Measurements from ENCODE around the gene ENTPD6.

The ENTPD6 gene

DNA sequence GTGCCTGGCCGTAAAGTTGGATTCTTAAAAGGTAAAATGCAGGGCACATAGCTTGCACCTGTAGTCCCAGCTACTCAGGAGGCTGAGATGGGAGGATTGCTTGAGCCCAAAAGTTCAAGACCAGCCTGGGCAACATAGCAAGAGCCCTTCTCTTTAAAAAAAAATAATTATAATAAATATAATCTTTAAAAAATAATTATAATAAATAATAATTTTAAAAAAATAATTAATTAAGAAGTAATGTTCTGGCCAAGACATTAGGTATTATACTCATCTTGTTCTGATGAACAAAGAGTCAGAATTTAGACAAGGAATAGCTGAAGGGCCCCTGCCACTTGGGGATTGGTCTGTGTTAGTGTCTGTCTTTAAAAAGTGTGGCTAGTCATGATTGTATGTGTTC lies 13.9 kb downstream of the ENTPD6 start:
- DNase-seq (ENCODE audit: low read depth): no peak

DNA sequence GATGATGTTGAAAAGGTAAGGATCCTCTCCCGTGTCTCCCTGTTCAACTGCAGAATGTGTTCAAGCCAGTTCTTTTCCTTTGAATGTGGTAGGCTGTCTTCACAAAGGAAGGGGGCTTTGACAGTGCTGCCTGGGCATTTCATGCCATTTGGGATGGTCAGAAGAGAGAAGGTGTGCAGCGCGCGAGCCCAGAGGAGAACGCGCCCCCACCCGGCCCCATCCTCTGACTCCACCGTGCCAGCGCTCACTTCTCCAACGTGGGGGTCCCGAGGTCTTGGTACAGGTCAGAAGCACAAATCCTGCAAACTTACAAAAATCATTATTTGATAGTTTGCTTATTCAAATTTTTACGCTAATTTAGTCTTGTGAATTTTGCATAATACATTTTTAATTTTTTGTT lies 14.4 kb downstream of the ENTPD6 start:
- DNase-seq (ENCODE audit: low read depth): no peak

- no peak for DNase-seq (ENCODE audit: low read depth)
Observed at GRCh38 chr20:25211273-25211672, 15.8 kb downstream of the ENTPD6 start.

GRCh38 chr20:25212242-25212641 lies 16.7 kb downstream of the ENTPD6 start:
- DNase-seq (ENCODE audit: low read depth): no peak

- no peak for DNase-seq (ENCODE audit: low read depth)
Observed at GRCh38 chr20:25213566-25214425, 18.3 kb downstream of the ENTPD6 start.

DNA sequence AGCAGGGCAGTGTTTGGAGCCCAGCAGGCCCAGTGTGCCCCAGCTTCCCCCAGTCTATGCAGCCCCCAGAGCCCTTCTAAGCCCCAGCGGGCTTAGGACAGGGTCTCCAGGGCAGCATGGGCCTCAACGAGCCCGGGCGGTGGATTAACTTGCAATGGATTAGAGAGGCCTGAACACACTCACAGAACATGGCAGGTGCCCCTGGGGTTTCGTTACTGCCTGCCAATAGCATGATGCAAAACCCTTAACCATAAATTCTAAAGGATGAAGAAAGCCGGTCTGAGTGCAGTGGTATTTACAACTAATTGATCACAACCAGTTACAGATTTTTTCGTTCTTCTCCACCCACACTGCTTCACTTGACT lies 18.9 kb downstream of the ENTPD6 start:
- no peak for DNase-seq (ENCODE audit: low read depth)

GRCh38 chr20:25214819-25215218 lies 19.3 kb downstream of the ENTPD6 start:
- no peak for DNase-seq (ENCODE audit: low read depth)

- DNase-seq (ENCODE audit: low read depth): no peak
Observed at GRCh38 chr20:25215521-25215920, 20.0 kb downstream of the ENTPD6 start.

DNA sequence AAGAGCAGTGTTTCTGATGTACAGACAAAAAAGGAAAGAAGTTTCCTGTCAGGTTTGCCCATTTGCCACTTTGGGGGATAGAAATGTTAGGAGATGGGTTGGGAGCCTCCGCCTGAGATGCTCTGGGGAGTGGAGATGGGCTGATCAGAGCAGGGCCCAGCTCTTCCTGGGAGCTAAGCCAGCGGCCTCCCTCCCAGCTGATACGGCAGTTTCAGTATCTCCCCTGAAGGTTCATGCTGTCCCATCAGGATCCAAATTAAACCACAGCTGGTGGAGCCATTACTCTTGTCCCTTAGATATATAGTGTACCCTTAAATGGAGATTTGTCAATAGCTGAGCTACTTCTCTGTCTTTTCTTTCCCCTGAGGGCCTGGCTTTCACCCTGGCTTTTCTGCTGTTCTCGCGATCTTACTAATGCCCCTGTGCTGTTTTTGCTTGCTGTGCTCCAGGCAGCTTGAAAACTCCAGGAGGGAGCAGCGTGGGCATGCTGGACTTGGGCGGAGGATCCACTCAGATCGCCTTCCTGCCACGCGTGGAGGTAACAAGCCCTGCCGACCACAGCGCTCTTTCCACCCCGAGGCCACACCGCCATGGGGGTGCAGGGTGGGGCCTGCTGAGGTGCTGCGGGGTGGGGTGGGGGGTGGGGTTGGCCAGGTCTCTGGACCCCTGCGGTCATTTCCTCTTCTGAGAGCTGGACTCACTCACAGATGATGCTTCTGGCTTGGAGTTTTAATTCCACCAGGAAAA lies 20.9 kb downstream of the ENTPD6 start:
- DNase-seq (ENCODE audit: low read depth): no peak

DNA sequence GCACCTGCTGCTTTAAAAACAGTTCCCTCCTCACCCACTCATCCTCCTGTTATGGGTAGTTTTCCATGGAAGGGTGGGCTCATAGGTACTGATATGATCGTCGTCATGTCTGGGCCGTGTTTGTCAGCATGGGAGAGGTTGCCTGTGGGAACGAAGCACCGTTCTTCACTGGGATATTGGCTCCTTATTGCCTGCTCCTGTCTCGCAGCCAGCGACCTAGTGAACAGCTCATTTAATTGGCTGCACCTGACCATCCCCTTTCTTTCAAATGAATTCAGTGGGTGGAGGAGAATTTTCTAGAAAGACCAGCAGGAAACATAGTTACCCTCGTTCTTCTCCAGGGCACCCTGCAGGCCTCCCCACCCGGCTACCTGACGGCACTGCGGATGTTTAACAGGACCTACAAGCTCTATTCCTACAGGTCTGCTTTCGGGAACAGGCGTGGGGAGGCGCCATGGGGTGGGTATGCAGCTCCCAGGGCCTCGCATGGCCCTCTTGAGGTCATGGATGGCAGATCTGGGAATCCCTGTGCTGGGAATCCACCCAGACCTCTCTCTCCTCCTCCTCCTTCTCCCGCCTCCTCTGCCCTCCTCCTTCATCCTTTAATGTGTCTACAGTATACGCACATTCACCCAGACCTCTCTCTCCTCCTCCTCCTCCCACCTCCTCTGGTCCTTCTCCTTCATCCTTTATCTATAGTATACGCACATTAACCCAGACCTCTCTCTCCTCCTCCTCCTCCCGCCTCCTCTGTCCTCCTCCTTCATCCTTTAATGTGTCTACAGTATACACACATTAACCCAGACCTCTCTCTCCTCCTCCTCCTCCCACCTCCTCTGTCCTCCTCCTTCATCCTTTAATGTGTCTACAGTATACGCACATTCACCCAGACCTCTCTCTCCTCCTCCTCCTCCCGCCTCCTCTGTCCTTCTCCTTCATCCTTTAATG lies 21.9 kb downstream of the ENTPD6 start:
- DNase-seq (ENCODE audit: low read depth): no peak

GRCh38 chr20:25218109-25218486 lies 22.6 kb downstream of the ENTPD6 start:
- DNase-seq (ENCODE audit: low read depth): no peak

DNA sequence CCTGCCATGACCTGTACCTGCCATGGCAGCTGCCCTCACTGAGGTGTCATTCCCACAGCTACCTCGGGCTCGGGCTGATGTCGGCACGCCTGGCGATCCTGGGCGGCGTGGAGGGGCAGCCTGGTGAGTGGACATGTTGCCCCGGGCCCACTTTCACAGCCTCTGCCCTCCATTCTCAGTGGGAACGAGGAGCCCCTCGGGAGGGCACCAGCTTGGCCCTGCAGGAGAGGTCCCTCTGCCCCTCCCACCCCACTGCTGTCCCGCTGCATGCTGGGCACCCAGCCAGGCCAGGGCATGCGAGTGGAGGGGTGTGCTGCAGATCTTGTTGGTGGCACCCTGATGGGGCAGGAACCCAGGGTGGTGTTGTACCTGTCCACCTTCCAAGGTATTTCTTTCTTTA lies 23.0 kb downstream of the ENTPD6 start:
- DNase-seq (ENCODE audit: low read depth): no peak

- no peak for DNase-seq (ENCODE audit: low read depth)
Observed at GRCh38 chr20:25219365-25219764, 23.9 kb downstream of the ENTPD6 start.

DNA sequence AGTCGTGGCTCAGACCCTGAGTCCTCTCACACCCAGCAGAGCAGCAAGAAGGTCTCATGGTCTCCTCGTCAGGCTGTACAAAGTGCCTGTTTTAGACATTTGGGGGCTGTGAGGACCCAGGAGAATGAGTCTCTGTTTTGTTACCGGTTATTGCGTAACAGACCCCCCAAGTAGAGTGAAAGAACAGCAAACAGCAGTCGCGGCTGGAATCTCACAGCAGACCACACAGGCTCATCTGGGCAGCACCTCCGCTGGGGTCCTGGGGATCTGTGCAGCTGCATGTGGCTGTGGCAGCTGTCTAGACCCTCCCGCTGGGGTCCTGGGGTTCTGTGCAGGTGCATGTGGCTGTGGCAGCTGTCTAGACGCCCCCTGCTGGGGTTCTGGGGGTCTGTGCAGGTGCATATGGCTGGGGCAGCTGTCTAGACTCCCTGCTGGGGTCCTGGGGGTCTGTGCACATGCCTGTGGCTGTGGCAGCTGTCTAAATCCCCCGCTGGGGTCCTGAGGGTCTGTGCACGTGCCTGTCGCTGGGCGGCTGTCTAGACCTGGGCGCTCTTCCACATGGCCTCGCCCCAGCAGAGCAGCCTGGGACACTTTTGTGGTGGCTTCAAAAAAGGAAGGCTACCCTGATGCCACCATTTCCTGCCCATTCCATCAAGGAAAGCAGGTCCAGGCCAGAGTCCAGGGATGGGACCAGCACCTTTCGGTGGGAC lies 24.7 kb downstream of the ENTPD6 start:
- DNase-seq (ENCODE audit: low read depth): no peak

- no peak for DNase-seq (ENCODE audit: low read depth)
Observed at GRCh38 chr20:25220810-25221591, 25.5 kb downstream of the ENTPD6 start.

GRCh38 chr20:25221592-25222460 lies 26.3 kb downstream of the ENTPD6 start:
- DNase-seq (ENCODE audit: low read depth): no peak

DNA sequence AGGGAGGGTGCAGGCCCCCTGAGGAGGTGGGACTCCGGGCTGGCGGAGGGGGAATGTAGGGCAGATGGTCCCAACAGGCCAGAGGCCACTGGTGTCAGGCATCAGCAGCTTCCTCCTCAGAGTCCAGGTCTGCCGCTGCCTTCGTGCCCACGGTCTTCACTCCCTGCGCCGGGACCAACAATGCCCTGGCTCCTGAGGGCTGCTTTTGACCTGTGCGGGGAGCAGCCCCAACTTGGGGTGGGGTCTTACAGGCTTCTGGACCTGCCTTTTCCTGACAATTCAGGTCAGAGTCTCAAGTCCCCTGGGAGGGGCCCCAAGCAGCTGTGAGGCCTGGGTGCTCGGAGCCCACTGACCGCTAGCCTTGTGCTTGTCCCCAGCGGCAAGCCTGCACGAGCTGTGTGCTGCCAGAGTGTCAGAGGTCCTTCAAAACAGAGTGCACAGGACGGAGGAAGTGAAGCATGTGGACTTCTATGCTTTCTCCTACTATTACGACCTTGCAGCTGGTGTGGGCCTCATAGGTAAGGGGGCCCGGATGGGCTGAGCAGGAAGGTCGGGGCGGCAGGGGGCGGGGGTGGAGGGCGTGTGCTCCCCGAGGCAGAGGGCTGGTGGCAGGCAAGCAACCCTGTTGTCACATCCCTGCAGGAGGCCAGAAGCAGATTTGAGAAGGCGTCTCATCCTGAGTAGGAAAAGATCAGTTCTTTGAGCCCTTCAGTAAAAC lies 27.1 kb downstream of the ENTPD6 start:
- DNase-seq (ENCODE audit: low read depth): no peak

- no peak for DNase-seq (ENCODE audit: low read depth)
Observed at GRCh38 chr20:25223179-25223661, 27.7 kb downstream of the ENTPD6 start.
